Astrocyte (in vitro differentiated cells and primary cell): ENCODE measurements around the gene F13B. TPM values are rescaled to one million over a fixed set of nuclear protein-coding genes. Genes with fewer than 3 reads are reported as not detected.
"Not testable (repeated sequence)": the region's sequence is repeated elsewhere in the genome, so short reads cannot be mapped to it uniquely, and the experiment has no call there.

Experiments
- DNase-seq: peaks from one replicate; pipeline ENCODE4 v3.0.0-alpha.2; 2010; ENCODE audit warnings: low read depth
- FAIRE-seq: peaks from 2 replicates; lab custom pipeline; 2011; peaks lifted over from hg19 to GRCh38; lab: Jason Lieb, UNC
- H2AFZ ChIP-seq: 2 replicates; pipeline ENCODE4 v1.6.0; 2012; ENCODE audit warnings: low read depth, low read length, inconsistent platforms
- H3K27ac ChIP-seq: 2 replicates; pipeline ENCODE4 v1.5.1; 2011; ENCODE audit warnings: low read depth, low read length, inconsistent platforms
- H3K27me3 ChIP-seq: 2 replicates; pipeline ENCODE4 v1.6.0; 2011; ENCODE audit warnings: low read length, inconsistent platforms; ENCODE audit not compliant: insufficient read depth
- H3K36me3 ChIP-seq: 2 replicates; pipeline ENCODE4 v1.5.1; 2011; ENCODE audit warnings: low read length, inconsistent platforms; ENCODE audit not compliant: insufficient read depth
- H3K4me1 ChIP-seq: 2 replicates; pipeline ENCODE4 v1.5.1; 2011; ENCODE audit warnings: low read length, inconsistent platforms; ENCODE audit not compliant: insufficient read depth
- H3K4me2 ChIP-seq: 2 replicates; pipeline ENCODE4 v1.6.0; 2012; ENCODE audit warnings: low read length, inconsistent platforms
- H3K4me3 ChIP-seq: 2 replicates; pipeline ENCODE4 v1.5.1; 2011; ENCODE audit warnings: low read depth, mild to moderate bottlenecking, low read length, inconsistent platforms; ENCODE audit not compliant: insufficient read depth
- H3K79me2 ChIP-seq: 2 replicates; pipeline ENCODE4 v1.6.0; 2012; ENCODE audit warnings: mild to moderate bottlenecking, low read length, inconsistent platforms; ENCODE audit not compliant: insufficient read depth
- H3K9ac ChIP-seq: 2 replicates; pipeline ENCODE4 v1.6.0; 2012; ENCODE audit warnings: mild to moderate bottlenecking, low read length, inconsistent platforms
- H3K9me3 ChIP-seq: 2 replicates; pipeline ENCODE4 v1.5.1; 2012; ENCODE audit warnings: low read depth, mild to moderate bottlenecking, low read length, inconsistent platforms; ENCODE audit not compliant: insufficient read depth
- H4K20me1 ChIP-seq: 2 replicates; pipeline ENCODE4 v1.6.0; 2012; ENCODE audit warnings: low read length, inconsistent platforms; ENCODE audit not compliant: insufficient read depth
- H3K27ac Mint-ChIP-seq: one replicate; pipeline ENCODE4 v1.8.0; 2021; ENCODE audit warnings: mild to moderate bottlenecking, mixed read lengths; ENCODE audit not compliant: unreplicated experiment
- H3K27me3 Mint-ChIP-seq: one replicate; pipeline ENCODE4 v1.8.0; 2021; ENCODE audit warnings: low read depth, mixed read lengths; ENCODE audit not compliant: unreplicated experiment
- H3K36me3 Mint-ChIP-seq: one replicate; pipeline ENCODE4 v1.8.0; 2021; ENCODE audit warnings: low read depth, mixed read lengths; ENCODE audit not compliant: unreplicated experiment
- H3K4me1 Mint-ChIP-seq: one replicate; pipeline ENCODE4 v1.8.0; 2021; ENCODE audit warnings: low read depth, mixed read lengths; ENCODE audit not compliant: unreplicated experiment
- H3K4me3 Mint-ChIP-seq: one replicate; pipeline ENCODE4 v1.8.0; 2021; ENCODE audit warnings: mild to moderate bottlenecking, moderate library complexity, mixed read lengths; ENCODE audit not compliant: unreplicated experiment
- H3K9me3 Mint-ChIP-seq: one replicate; pipeline ENCODE4 v1.8.0; 2021; ENCODE audit warnings: mild to moderate bottlenecking, mixed read lengths; ENCODE audit not compliant: unreplicated experiment
- CTCF ChIP-seq: IDR thresholded peaks from 2 replicates; pipeline ENCODE4 v1.5.1; 2011; ENCODE audit warnings: low read depth, mild to moderate bottlenecking, inconsistent platforms, low read length, moderate library complexity; ENCODE audit not compliant: insufficient read depth
- EZH2 ChIP-seq: IDR thresholded peaks from 2 replicates; pipeline ENCODE4 v1.6.1; 2012; ENCODE audit warnings: mild to moderate bottlenecking, low read length, inconsistent platforms; ENCODE audit not compliant: insufficient read depth
- total RNA-seq: library from RNA; stranded (reverse); gene quantifications from 2 replicates; pipeline ENCODE4 v1.2.1, GENCODE V29; 2021

F13B gene
- total RNA-seq, 1 donor from 2014 or later, result not detected

GRCh38 chr1:197041486-197042353 is 25.3 kb downstream of the F13B start:
- Mint-ChIP-seq H3K27ac (no peak overlapping the region), H3K4me3 (no peak overlapping the region), H3K27me3 (no peaks in the 10 kb centered on the region), H3K4me1 (no peaks in the 10 kb centered on the region), H3K36me3 (no peaks in the 10 kb centered on the region), H3K9me3 (no peaks in the 10 kb centered on the region)
- Histone ChIP-seq H3K4me1 (no peaks in the 10 kb centered on the region), H3K4me2 (no peak overlapping the region), H3K4me3 (no peak overlapping the region), H3K27me3 (no peaks in the 10 kb centered on the region), H4K20me1 (no peaks in the 10 kb centered on the region), H3K27ac (no peak overlapping the region), H3K79me2 (no peaks in the 10 kb centered on the region), H3K9me3 (no peaks in the 10 kb centered on the region), H3K9ac (no peak overlapping the region), H3K36me3 (no peaks in the 10 kb centered on the region), H2AFZ (no peak overlapping the region)
- TF ChIP-seq EZH2 (no peak), CTCF (no peak)
- FAIRE-seq (no peak), DNase-seq (no peak)

- H3K27me3 ChIP-seq, result no peaks in the 10 kb centered on the region
- no peak for DNase-seq
- H3K4me3 ChIP-seq, result no peak overlapping the region
- peaks cover 4% of the 10 kb centered on the region for H3K4me1 Mint-ChIP-seq
- H3K4me1 ChIP-seq, result peaks cover 3% of the 10 kb centered on the region
- H2AFZ ChIP-seq, result no peak overlapping the region
- no peaks in the 10 kb centered on the region for H4K20me1 ChIP-seq
- no peak overlapping the region for H3K4me2 ChIP-seq
- H3K9ac ChIP-seq, result no peak overlapping the region
- H3K9me3 ChIP-seq, result no peaks in the 10 kb centered on the region
- FAIRE-seq, result no peak
- H3K27ac ChIP-seq, result no peak overlapping the region
- no peak overlapping the region for H3K4me3 Mint-ChIP-seq
- no peaks in the 10 kb centered on the region for H3K36me3 ChIP-seq
- no peak for TF ChIP-seq CTCF
- TF ChIP-seq EZH2, result no peak
- H3K27me3 Mint-ChIP-seq, result no peaks in the 10 kb centered on the region
- H3K9me3 Mint-ChIP-seq, result no peaks in the 10 kb centered on the region
- no peaks in the 10 kb centered on the region for H3K79me2 ChIP-seq
- H3K36me3 Mint-ChIP-seq, result no peaks in the 10 kb centered on the region
- H3K27ac Mint-ChIP-seq, result no peak overlapping the region
These were observed 30.2 kb downstream of the F13B start for GRCh38 chr1:197036861-197037260.

GRCh38 chr1:197034631-197035339 is 32.3 kb downstream of the F13B start:
- not testable (repeated sequence) for H3K9ac ChIP-seq, H3K4me3 Mint-ChIP-seq, FAIRE-seq, H3K36me3 ChIP-seq, H3K36me3 Mint-ChIP-seq, H3K79me2 ChIP-seq, H3K9me3 ChIP-seq, H3K9me3 Mint-ChIP-seq, H3K4me1 Mint-ChIP-seq, H3K27me3 ChIP-seq, H3K27ac ChIP-seq, H3K4me3 ChIP-seq, H3K27me3 Mint-ChIP-seq, H3K4me1 ChIP-seq, H4K20me1 ChIP-seq
- Histone ChIP-seq H3K4me2 (peak overlapping the region; percentile 45), H2AFZ (peak overlapping the region; percentile 32)
- peak overlapping the region; percentile 55 for H3K27ac Mint-ChIP-seq
- peak; percentile 62 for DNase-seq
